NCI-H187 (cell line): ENCODE data around the gene SPDYE4.

Source experiments
- DNase-seq, 2 experiments: peaks; one replicate each; lab custom pipeline; 2025; lab: John Stamatoyannopoulos, UW

Gene SPDYE4

GRCh38 chr17:8741366-8741765 is 17.0 kb downstream of the SPDYE4 start:
- DNase-seq, result no peak

DNA sequence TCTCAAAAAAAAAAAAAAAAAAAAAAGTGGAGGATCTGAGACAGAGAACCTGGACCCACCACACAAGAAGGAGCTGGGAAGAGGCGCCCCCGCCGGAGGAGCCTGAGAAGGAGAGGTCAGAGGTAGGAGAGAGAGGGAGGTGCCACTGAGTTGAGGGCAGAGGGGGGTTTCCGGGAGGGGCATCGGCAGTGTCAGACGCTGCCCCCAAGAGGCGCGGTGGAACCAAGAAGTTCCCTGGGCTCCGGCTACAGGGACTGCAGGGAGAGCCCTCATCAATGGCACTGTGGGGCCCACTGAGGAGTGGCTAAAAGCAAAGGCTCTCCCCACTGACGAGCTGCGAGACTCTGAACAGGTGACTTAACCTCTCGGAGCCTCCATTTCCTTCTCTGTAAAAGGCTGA is 17.9 kb downstream of the SPDYE4 start:
- no peak for DNase-seq

DNA sequence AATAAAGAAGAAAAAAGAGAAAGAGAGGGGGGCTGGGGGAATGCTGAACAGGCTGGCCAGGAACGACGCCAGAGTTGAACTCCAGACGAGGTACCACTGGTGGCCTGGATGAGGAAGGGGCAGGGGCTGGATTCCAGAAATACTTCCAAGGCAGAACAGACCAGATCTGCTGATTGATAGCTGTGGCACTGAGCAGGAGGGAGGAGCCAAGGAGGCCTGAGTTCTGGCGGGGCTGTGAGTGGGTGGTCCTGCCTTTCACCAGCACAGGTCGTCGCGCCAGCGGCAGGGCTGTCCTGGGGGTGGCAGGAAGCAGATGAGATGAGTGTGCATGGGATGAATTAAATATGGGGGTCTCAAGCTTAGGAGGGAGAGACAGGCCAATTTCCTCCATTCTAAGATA is 19.2 kb downstream of the SPDYE4 start:
- no peak for DNase-seq

GRCh38 chr17:8736796-8737195 is 21.6 kb downstream of the SPDYE4 start:
- no peak for DNase-seq

GRCh38 chr17:8736362-8736761 is 22.0 kb downstream of the SPDYE4 start:
- DNase-seq, result no peak

DNA sequence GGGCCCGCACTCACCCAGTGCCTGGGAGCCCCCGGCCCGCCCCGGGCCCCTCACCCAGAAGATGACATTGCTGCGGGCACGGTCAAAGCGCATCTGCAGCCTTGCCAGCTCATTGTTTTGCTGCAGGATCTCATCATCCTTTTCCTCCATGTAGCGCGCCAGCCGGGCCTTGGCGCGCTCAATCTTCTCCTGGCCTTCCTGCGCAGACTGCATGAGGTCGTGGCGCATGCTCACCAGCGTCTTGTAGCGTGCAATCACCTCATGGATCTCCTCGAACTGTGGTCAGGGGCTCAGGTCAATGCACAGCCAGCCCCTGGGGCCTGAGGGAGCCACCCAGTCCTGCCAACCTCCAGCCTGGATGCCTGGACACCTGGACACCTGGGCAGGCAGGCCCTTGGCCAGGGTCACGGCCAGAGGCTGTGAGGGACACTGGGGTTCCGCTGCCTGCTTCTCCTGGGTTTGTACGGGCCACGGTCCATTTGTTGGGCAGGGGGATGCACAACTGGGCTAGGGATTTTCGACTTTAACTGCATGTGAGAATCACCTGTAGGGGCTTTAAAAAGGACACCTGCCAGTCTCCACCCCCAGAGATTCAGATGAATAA is 22.9 kb downstream of the SPDYE4 start:
- no peak for DNase-seq

- DNase-seq, result no peak
Measured at GRCh38 chr17:8734876-8735275, 23.5 kb downstream of the SPDYE4 start.

GRCh38 chr17:8732406-8733085 is 25.8 kb downstream of the SPDYE4 start:
- DNase-seq, result no peak

DNA sequence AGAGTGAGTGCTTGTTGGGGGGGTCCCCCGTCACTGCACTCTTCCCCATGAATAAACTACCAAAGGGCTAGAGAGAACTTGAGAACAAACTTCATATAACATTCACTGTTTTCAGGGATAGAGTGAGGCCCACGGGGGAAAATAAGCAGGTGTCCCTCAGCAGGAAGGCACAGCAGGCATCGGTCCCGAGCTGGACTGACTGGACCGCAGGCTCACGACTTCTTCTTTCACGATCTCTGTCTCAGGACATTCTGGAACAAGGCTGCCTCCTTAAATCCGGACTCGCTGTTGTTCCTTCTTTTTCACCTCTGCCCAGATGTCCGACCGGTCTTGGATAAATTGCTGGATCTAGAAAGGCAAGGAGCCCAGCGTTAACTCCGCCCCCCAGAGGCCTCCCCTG is 28.5 kb downstream of the SPDYE4 start:
- no peak for DNase-seq

GRCh38 chr17:8729421-8729820 is 28.9 kb downstream of the SPDYE4 start:
- no peak for DNase-seq

DNA sequence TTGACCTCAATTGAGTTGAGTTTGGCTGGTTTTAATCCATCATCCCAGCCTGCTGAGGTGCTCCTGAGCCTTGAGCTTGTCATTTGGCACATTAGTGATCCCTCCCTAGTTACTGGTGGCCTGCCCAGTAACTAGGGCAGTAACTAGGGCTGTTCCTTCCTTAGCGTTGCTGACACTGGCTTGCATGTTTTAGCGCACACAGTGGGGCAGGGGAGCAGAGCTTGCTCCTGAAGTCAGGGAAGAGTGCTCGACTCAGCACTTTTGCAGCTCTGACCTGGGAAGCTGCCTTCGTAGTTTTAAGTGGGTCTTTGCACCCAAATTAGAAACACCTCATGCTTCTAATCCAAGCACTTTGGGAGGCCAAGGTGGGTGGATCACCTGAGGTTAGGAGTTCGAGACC is 29.4 kb downstream of the SPDYE4 start:
- no peak for DNase-seq

DNA sequence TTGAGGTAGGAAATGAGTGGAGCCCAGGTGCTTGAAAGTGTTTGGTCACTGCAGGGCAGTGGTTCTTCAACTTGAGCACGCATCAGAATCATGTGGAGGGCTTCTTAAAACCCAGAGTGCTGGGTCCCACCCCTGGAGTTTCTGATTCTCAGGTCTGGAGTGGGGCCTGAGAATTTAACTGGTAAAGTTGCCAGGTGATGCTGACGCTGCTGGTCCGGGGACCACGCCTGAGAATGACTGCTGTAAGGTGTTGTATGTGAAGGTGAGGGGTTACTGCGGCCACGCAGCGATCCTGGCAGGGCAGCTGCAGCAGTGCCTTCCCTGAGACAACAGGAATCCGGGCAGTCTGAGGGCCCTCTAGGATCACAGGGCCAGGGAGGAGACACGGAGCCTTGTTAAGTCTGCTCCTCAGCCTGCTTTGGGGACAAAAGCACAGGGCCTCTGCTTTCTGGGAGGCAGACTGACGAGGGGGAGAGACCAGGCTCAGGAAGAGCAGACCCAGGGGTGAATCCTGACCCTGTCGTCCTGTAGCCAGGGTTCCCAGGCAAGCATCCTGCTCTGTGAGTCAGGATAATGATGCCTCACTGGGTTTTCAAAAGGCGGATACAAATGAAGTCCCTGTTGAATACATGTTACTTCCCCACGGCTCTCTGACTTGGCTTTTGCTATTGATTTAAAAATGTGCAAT is 30.0 kb downstream of the SPDYE4 start:
- DNase-seq, result no peak

- DNase-seq, result no peak
Measured at GRCh38 chr17:8726941-8727555, 31.3 kb downstream of the SPDYE4 start.

GRCh38 chr17:8725881-8726876 is 32.2 kb downstream of the SPDYE4 start:
- DNase-seq, result no peak

DNA sequence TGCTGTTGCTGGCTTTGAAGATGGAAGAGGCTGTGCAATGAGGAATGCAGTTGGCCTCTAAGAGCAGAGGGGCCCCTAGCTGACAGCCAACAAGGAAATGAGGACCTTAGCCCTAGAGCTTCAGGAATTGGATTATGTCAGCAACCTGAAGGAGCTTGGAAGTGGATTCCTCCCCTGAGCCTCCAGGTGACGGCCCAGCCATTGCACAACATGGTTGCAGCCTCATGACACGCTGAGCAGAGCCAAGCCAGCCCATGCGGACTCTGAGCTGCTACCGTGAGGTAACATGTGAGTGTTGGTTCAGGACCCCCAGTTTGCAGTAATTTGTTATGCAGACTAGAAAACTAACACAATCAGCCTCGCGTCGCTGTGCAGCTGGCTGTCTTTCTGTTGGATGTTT is 33.9 kb downstream of the SPDYE4 start:
- DNase-seq, result no peak

DNA sequence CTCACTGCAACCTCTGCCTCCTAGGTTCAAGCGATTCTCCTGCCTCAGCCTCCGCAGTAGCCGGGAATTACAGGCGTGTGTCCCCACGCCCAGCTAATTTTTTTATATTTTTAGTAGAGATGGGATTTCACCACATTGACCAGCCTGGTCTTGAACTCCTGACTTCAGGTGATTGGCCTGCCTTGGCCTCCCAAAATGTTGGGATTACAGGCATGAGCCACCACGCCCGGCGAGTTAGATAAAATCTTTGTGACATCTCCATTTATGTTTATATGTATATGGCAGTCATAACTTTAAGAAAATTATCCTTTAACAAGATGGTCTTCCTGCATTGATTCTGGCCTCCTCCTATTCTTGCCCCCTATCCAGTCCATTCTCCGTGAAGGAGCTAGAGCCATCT is 37.8 kb downstream of the SPDYE4 start:
- no peak for DNase-seq

DNA sequence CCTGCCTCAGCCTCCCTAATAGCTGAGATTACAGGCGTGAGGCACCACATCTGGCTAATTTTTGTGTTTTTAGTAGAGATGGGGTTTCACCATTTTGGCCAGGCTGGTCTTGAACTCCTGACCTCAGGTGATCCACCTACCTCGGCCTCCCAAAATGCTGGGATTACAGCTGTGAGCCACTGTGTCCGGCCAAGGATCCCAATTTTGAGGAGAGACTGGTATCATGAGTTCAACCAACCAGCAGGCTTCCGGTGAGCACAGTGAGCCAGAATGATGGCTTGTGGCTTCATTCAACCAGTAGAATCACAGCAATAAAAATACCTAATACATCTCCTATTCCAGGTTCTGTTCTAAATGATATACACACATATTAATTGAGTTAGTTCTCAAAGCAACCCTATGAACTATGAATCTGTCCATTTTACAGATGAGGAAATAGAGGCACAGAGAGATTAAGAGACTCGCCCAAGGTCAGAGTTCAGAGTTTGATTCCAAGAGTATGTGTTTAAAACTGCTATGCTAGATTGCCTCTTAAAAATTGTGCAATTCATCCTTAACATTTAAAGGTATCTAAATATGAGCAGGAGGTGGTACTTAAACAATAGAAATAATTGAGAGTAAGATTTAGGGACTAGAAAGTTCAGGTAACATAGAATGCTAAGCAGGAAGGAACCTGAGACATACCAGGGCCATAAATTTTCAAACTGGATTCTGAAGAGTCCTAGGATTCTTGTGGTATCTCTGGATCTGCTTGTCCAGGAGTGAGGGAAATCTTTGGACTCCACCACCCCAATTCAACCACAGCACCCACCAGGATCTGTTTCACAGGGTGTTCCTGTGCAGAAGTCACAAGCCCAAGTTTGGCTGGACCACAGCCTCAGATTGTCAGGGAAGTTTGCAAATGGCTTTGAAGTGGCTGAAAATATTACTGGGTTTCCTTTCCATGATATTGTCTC is 38.8 kb downstream of the SPDYE4 start:
- DNase-seq, result no peak

DNA sequence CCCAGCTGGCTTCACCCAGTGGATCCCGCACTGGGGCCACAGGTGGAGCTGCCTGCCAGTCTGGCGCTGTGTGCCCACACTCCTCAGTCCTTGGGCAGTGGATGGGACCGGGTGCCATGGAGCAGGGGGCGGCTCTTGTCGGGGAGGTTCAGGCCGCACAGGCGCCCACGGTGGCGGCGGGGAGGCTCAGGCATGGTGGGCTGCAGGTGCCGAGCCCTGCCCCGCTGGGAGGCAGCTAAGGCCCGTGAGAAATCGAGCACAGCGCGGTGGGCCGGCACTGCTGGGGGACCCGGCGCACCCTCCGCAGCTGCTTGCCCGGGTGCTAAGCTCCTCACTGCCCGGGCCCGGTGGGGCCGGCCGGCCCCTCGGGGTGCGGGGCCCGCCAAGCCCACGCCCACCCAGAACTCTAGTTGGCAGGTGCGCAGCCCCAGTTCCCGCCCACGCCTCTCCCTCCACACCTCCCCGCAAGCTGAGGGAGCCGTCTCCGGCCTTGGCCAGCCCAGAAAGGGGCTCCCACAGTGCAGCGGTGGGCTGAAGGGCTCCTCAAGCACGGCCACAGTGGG is 40.3 kb downstream of the SPDYE4 start:
- no peak for DNase-seq

GRCh38 chr17:8713878-8714277 is 44.5 kb downstream of the SPDYE4 start:
- DNase-seq, result no peak

- no peak for DNase-seq
Measured at GRCh38 chr17:8713315-8713714, 45.0 kb downstream of the SPDYE4 start.
